GM15510 (cell line): ENCODE data around the gene MAT2A.
A peak's percentile ranks its signal among the peaks of the same experiment; 100 is the strongest.

Source experiments
- POLR2A ChIP-seq: IDR thresholded peaks from 3 replicates; pipeline ENCODE4 v1.6.1; 2011; ENCODE audit warnings: borderline replicate concordance; ENCODE audit not compliant: insufficient read length; ENCODE audit errors: extremely low read depth

MAT2A gene

DNA sequence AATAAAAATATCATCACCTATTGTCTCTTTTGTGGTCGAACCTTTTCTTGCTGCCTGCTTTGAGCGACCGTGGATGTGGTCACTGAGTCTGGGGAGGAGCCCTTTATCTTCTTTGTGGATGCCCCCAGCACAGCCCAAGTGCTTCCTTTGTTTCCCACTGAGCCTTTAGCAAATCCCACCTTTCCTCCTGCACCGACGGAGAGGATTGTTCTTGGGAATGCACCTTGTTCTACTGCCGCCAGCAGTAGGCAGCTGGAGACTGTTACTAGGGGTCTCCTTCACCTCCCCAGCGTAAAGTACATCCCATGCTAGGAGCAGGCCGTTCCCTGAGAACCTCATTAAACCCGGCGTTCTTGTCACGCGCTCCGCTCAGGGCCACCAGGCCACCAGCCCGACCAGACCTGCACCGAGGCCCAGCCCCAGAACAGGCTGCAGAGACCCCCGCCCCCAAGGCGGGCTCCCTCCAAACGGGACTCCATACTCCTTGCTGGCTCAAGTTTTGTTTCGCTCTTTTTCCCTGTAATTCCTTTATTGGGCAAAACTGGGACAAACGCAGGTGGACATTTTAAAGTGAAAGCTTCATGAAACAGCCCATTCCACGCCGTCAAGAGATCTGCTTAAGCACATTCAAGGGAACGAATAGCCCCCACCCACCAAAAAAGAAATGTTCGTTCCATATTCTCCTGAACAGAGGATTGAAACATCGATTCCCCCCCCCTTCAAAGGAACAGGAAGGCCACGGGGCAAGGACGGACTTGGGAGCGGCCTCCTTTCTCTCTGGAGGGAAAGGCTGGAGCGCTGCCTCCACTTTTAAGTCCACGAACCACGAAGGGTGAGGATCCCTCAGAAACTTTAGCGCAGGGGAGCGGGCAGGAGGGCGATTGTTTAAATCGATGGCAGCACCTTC lies 1.1 kb upstream of the MAT2A start:
- TF ChIP-seq POLR2A = peak; percentile 41

DNA sequence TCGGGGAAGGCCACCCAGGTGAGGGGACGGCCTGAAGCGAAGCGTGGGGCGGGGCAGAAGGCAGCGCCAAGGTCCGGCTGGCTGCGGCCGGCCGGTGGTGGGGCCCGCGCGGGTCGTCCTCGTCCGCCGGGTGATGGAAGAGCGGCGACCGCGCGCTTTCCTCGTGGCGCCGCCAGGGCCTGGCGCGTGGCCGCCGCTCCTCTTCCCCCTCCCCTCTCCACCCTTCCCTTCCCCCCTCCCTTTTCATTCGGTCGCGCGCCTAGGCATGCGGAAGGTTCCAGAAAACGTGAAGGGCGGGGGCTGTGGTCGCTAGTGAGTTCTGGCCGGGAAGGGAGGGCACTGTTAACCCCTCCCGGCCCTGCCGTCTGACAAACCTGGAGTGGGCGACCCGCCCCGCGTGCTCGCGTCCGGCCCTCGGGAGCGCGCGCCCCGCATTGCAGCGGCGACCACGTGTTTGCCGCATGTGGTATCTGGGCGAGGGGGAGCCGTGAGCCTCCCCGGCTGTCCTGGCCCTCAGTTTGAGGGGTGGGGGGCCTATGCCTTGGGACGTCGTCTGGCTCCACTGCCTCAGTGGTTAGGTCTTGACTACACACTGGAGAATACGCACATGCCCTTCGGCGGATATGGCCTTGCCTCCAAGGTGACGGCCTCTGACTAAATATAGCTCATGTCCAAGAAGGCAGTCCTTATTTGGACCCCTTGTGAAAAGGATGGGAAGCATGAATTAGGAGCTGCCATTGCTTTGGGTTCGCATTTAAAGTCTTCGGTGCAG lies 579 bp downstream of the MAT2A start:
- no peak for TF ChIP-seq POLR2A

DNA sequence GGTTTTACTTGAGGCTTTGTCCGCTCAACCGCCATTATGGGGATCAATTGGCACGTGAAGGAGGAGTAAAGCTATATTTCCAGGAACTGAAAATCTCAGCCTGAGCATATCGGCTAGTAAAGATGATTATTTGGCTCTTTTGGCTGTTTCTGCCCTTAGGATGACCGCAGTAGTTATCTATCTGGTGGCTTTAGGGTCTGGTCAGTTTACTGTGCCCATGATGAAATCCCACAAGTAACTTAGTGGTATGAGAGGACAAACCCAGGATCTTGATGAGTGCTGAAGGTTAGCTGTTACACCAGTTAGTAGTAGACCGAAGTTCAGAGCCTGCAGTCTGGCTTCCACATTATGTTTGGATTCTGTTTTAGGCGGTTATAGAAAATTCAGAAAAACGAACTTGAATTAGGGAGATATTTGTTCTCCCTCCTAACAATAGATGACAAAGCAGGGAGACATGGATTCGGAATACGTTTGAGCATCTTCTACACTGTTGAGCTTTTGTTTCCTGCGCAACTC lies 1.2 kb downstream of the MAT2A start:
- TF ChIP-seq POLR2A = no peak

DNA sequence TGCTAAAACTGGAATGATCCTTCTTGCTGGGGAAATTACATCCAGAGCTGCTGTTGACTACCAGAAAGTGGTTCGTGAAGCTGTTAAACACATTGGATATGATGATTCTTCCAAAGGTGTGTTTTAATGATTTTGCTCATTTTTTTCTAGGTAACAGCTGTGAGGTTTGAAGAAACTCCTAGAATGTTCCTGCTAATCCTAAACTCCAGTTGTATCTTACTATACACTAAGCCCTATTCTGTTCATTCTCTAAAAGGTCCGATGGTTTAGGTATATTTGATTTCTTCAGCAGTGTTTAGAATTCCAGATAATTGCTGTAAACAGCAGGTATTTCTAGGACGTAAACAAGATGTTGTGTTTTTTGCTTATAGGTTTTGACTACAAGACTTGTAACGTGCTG lies 2.3 kb downstream of the MAT2A start:
- TF ChIP-seq POLR2A = no peak

DNA sequence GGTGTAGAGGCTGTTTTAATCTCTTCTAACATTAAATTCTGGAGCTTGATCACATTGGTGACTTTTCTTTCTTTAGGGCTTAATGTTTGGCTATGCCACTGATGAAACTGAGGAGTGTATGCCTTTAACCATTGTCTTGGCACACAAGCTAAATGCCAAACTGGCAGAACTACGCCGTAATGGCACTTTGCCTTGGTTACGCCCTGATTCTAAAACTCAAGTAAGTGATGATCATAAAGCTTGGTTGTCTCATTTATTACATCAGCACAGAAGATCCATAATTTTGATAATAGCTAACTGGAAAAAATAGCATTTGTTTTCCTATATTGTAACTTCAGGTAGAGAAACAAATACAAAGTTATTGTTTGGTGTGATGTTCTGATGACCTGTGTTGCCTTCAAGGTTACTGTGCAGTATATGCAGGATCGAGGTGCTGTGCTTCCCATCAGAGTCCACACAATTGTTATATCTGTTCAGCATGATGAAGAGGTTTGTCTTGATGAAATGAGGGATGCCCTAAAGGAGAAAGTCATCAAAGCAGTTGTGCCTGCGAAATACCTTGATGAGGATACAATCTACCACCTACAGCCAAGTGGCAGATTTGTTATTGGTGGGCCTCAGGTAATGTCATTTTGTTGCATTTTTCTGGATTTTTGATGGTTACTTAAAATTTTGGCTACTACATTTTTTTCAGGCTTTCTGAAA lies 2.9 kb downstream of the MAT2A start:
- no peak for TF ChIP-seq POLR2A

DNA sequence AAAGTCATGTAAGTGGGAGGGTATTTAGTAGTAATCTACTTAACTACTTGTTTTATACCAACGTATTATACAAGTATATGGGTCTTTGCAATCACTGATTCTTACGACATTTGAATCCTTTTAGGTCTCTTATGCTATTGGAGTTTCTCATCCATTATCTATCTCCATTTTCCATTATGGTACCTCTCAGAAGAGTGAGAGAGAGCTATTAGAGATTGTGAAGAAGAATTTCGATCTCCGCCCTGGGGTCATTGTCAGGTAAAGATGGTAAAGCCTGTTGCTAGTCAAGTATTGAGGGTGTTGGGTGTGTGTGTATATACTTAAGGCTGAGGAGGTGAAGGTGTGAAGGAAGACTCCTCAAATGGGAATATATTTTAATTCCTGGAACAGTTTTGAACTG lies 3.8 kb downstream of the MAT2A start:
- TF ChIP-seq POLR2A = no peak

DNA sequence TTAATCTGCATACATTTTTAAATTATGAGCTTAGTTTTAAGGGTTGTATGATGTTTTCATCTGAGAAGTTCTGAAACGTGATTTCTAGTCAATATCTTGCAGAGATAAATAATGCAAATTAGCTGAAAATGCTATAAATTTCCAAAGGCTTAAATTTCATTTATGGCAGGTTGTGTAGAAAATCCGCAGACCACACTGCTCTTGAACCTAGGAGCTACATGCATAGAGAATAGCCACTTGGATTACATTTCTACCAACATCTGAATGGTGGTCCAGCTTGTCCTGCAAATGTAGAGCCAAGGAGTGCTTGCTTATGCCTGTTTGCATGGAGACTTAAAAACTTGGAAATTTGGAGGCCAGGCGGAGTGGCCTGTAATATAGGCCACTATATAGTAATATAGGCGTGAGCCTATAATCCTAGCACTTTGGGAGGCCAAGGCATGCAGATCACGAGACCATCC lies 6.8 kb downstream of the MAT2A start:
- peak; percentile 24 for TF ChIP-seq POLR2A

DNA sequence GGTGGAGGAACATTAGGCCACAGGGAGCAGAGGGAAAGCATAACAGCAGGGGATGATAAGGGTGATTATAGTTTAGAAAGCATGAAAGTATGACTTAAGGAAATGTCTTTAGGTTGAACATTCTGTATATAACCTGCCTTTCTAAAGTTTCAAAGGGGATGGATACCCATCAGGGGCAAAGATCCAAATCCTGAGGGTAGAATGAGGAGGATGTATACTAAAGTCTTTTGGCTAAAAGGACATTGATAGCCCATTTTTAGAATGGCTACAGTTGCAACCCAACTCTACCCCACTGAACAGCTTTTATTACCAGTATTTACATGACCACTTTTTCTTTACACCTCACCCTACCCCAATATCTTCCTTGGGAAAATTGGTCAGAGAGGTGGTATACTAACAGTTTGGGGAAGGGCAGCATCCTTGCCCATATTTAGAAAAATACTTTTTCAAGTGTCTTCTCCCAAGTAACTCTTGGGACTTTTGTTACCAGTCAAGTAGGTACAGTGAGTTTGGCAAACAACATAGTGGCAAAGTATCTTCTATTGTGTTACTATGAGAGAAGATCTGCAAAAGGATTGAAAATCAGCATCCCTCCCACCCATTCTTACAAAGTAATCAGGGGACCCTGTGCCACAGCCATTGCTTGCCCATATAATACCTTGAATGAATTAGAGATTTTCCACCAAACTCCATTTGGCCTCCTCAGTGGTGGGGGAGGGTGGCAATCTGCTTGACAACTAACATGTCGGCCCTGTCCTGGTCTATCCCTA lies 8.3 kb downstream of the MAT2A start:
- TF ChIP-seq POLR2A = no peak

DNA sequence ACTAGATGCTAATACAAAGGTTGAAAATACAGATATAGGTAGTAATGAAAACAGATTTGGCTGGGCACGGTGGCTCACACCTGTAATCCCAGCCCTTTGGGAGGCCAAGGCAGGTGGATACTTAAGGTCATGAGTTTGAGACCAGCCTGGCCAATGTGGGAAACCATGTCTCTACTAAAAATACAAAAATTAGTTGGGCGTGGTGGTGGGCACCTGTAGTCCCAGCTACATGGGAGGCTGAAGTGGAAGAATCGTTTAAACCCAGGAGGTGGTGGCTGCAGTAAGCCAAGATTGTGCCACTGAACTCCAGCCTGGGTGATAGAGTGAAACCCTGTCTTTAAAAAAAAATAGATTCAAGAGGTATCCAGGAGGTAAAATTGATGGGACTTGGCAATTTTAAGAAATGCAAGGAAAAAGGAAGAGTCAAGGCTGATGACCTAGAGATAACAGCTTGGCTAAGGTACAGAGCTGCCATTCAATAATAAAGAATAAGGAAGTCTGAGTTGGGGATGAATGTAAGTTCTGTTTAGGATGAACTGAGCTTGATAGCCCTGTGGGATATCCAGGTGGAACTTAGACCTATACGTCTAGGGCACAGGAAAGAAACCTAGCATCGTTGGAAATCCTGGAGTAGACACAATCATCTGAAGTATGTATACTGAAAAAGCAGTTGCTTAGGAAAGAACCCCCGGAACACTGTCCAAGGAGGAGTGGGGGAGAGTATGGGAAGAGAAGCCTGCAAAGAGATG lies 9.1 kb downstream of the MAT2A start:
- no peak for TF ChIP-seq POLR2A

DNA sequence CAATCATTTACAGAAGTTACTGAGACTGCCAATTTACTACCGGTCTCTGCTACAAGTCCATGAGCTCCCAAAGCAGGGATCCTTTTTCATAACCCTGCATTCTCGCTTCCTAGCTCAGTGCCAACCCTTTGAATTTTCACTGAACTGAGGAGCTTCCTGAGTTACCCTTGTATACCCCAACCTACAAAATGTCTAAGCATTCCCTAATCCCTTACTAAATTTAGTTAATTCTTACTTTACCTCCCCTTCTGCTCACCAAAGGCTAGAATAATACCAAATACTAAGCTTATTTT lies 9.6 kb downstream of the MAT2A start:
- TF ChIP-seq POLR2A = no peak

DNA sequence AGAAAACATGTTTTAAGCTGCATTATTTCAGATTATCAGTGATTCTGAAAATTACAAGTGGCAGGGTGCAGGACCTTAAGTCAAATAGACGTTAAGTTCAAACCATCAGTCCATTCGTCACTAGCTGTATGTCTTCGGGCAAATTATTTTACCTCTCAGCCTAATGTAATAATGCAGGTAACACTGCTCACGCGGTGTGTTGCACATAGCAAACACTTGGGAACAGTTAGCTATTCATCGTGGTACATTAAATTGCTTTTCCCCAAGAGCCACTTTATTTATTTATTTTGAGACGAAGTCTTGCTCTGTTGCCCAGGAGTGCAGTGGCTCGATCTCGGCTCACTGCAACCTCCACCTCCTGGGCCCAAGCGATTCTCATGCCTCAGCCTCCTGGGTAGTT lies 10.1 kb downstream of the MAT2A start:
- TF ChIP-seq POLR2A = no peak

DNA sequence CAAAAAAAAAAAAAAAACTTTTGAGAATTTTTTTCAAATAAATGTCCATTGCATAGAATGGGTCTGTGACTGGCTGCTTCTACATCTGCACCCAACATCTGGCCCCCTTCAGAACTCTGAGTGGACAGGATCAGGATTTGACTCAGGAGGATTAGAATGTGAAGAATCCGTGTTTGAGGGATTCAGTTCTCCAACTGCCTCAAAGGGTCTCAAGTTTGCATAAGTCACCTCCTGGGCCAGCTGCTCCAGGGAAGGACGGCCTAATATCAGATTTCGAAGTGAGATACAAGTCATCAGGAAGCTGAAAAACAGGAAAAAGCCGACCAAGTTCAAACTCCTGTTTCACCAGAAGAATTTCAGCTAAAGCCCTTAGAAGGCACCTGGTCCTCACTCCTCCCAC lies 10.9 kb downstream of the MAT2A start:
- no peak for TF ChIP-seq POLR2A

DNA sequence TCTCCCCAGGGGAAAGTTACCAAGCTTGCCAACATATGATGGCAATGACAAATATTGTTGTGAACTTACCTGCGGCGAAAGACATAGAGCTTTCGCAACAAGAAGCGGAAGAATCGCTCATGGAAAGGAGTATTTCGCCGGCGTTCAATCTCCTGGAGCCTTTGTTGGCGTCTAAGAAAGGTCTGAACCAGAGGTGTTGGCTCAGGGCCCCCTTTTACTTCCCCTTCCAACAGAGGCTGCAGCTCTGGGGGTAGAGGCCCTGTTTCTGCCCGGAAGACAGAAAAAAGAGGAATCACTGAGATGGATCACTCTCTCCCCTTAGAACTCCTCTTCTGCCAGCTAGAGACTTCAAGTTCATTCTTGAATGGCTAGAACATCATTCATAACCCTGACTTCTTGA lies 11.5 kb downstream of the MAT2A start:
- no peak for TF ChIP-seq POLR2A

DNA sequence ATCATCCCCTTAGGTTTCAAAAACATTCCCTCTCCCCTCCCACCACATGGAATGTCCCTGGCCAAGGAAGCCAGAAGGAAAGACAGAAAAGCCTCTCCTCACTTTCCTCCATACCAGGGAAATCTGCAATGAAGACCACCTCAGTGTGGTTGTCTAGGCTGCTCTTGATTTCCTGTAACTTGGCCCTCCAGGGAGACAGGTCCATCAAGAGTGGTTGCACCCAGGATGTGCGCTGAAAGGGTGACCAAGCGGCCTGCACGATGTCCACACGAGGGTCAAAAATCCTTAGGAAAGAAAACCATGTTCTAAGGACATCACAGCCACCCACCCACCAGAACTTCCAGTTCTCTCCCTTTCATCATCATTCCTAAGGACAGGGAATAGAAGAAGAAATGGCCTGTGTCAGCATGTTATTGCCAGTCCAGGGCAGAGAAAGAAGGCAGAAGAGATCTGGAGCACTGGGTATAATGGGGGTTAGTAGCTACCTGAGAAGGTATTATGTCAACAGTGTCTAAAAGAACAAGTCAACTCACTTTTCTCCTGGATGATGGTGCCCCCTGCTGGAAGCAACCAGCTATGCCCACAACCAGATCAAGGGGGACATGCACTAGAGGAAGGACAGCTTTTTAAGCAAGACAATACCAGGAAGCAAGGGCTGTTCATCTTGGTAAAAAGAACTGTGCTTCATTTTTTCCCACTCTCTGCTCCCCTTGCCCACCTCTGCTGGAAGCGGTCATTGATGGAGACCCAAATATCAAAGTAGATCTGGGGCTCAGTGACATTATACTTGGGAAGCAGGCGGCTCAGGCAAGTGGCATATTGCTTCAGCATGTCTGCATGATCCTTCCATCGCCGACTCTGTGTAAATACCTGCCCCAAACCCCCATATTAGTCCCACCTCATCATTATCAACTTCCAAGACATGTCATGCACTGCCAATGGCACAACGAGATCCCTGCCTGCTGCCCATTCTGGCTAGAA lies 13.0 kb downstream of the MAT2A start:
- TF ChIP-seq POLR2A = no peak
